Measurements from ENCODE around the gene GDAP1L1.

GDAP1L1 gene

DNA sequence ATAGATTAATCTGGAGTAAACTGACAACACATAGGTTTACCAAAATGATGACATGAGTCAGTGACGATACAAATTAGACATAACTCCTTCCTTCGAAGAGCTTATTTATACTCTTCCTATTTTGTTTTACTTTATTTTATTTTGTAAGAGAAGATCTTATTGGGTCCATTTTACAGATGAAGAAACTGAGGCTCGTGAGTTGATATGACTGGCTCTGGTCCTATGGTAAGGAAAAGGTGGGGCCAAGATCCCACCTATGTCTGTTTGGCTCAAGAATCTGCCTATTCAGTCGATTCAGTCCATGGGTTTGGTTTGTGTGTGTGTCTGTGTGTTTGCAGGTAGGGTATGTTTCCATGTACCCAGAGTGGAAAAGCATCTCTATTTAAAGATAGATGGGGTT is 81.3 kb downstream of the GDAP1L1 start:
- no peak for DNase-seq (ENCODE audit: low read depth)
- H3K4me3 ChIP-seq (ENCODE audit: low read depth, low read length), result no peak overlapping the region
- TF ChIP-seq, protein P1, sequence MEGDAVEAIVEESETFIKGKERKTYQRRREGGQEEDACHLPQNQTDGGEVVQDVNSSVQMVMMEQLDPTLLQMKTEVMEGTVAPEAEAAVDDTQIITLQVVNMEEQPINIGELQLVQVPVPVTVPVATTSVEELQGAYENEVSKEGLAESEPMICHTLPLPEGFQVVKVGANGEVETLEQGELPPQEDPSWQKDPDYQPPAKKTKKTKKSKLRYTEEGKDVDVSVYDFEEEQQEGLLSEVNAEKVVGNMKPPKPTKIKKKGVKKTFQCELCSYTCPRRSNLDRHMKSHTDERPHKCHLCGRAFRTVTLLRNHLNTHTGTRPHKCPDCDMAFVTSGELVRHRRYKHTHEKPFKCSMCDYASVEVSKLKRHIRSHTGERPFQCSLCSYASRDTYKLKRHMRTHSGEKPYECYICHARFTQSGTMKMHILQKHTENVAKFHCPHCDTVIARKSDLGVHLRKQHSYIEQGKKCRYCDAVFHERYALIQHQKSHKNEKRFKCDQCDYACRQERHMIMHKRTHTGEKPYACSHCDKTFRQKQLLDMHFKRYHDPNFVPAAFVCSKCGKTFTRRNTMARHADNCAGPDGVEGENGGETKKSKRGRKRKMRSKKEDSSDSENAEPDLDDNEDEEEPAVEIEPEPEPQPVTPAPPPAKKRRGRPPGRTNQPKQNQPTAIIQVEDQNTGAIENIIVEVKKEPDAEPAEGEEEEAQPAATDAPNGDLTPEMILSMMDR (IDR thresholded peaks at IDR 0.05; ENCODE audit: control insufficient read depth, extremely low read depth, insufficient read depth), result no peak
